NCI-H446 treated with DMSO at 0.1 percent for 48 hours (cell line): ENCODE results near the gene GYS2.

ENCODE experiments used
- DNase-seq: peaks from one replicate; lab custom pipeline; 2025; lab: John Stamatoyannopoulos, UW

GYS2 gene

GRCh38 chr12:21502872-21503271 is 101.8 kb downstream of the GYS2 start:
- no peak for DNase-seq

- DNase-seq, result no peak
Observed at GRCh38 chr12:21502164-21502496, 102.5 kb downstream of the GYS2 start.

- peak; percentile 93 for DNase-seq
Observed at GRCh38 chr12:21501258-21502163, 103.1 kb downstream of the GYS2 start, which contains the start of the genes GOLT1B and RECQL. Gene GOLT1B, plus strand, starts transcription at chr12:21501789. Its CDS starts 135 bp downstream, at chr12:21501924. Gene RECQL, minus strand, starts transcription at chr12:21501635. Its CDS starts 2,065 bp downstream, at chr12:21499570.

- DNase-seq, result no peak
Observed at GRCh38 chr12:21500786-21501257, 103.8 kb downstream of the GYS2 start.

GRCh38 chr12:21499765-21500164 is 104.9 kb downstream of the GYS2 start:
- DNase-seq, result no peak
